ELF-1 (cell line): ENCODE data around the gene PLCB4.

Experiments used
- DNase-seq: peaks from one replicate; pipeline ENCODE4 v3.0.0-alpha.2; 2016; ENCODE audit warnings: low read depth, low spot score

Gene PLCB4

DNA sequence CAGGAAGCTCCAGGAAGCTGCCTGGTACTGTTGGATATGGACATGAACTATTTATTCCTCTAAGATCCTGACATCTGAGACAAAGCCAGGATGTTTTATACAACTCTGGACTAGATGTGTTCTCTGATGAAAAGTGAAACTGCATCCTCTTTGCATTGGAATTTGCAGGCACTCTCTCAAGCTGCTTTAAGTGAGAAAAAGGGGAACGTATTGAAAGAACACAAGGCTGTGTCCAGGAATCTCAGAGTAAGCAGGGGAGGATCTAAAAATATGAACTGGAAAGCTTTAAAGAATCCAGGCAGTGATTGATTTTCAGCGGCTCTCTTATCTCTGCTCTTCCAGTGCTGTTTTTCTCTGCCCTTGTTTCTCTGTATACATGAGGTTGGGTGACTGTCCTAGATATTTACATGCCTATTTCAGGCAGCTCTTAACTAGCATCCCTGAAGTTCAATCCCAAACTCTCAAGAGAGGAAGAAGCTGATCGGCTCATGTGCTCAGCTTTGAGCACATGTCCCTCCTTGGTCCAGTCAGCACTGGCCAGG is 193.8 kb downstream of the PLCB4 start:
- no peak for DNase-seq

DNA sequence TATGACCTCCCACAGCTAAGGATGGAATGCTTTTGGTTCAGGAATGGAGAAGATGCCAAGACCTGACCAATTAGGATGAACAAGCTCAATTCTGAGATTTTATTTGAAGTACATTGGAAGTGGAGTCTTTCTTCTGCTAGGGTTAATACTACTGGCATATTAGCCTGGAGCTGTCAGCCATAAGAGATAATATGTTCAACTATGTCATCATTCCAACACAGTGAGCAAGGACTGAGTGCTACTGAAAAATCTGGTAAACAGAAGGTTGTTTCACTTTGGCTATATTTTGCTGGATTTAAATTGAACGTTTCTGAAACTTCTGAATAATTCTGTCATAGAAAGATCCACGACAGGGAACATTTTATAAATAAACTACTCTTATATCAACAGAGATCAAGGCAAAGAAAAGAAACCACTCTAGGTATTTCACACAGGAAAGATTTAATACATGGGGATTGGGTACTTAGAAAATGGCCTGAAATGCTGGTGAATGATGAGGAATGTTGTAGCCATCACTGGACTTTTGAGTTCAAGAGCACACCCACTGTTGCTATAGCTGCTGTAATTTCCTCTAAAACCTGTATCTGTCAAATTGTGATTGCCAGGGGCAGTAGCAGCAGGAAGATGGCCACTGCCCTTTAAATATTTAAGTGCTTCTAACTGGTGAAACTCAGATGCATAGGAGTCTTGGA is 200.5 kb downstream of the PLCB4 start:
- no peak for DNase-seq

GRCh38 chr20:9270831-9271230 is 201.9 kb downstream of the PLCB4 start:
- no peak for DNase-seq

GRCh38 chr20:9276966-9277468 is 208.1 kb downstream of the PLCB4 start:
- DNase-seq, result no peak

DNA sequence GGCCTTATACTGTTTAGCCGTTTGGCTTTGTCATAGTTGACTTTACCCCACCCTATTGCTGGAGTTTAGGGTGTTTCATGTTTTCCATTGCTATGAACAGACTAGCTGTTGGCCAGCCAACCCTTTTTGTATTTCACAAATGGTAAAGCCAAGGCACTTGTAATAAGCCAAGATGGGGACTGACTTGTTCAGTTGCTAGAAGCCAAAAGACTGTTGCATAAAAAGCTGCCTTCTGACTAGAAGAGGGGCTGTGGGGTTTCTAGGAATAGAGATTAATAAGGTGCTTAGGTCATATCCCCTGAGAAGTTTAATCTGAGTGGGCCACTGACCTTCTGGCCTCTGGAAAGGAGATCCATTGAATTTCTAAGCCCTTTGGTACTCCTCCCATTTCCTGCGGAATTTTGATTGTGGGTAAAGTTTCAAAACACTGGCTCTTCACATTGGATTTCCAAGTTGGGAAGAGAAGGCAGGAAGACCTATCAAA is 211.1 kb downstream of the PLCB4 start:
- no peak for DNase-seq

DNA sequence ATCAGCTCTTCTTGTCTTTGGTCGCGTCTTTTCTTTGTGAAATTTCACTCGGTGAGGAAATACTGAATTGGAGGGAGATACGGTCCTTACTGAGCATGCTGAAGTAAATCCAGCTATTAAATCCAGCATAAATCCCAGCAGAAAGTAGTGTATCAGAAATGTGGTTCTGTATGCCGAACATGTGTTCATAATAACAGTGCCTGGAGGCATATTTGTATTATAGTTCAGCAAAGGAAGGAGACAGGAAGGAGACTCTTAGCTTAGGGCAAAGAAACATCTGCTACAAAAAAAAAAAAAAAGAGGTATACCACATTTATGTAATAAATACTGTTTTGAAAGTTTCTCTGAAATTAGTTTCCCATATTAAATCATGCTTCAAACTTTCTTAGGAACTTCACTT is 211.8 kb downstream of the PLCB4 start:
- DNase-seq, result no peak

DNA sequence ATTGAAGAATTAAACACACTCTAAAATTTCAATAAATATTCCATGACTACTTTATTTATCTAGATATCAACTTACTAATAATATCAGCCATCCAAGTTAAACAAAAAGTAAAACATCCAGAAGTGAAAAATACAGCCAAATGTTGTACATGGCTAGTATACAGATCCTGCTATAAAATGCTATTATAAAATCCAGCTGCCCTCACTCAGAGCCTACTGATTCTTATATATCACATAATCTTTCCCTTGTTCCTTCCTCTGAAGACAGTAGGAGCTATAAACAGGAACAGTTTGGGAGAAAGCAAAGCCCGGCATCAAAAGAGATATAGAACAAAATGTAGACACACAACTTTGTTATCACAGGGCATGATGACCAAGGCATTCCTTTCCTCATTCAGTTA is 212.9 kb downstream of the PLCB4 start:
- DNase-seq, result no peak

DNA sequence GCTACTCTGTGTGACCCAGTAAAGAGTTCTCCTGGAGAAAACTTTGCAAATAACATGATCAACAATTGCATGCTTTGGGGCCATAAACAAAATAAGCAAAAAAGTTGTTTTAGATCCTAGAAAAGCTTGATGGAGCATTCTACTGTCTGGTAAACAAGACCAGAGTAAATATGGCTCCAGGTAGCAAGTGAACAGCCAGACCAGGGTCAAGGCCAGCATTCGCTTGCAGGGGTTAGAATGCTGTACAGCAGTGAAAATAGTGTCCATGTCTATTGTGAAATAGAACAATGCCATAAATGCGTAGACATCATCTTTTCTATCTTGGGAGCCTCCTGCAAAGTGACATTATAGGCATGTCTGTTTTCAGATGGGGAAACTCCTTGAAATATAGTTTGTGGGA is 216.7 kb downstream of the PLCB4 start:
- no peak for DNase-seq

DNA sequence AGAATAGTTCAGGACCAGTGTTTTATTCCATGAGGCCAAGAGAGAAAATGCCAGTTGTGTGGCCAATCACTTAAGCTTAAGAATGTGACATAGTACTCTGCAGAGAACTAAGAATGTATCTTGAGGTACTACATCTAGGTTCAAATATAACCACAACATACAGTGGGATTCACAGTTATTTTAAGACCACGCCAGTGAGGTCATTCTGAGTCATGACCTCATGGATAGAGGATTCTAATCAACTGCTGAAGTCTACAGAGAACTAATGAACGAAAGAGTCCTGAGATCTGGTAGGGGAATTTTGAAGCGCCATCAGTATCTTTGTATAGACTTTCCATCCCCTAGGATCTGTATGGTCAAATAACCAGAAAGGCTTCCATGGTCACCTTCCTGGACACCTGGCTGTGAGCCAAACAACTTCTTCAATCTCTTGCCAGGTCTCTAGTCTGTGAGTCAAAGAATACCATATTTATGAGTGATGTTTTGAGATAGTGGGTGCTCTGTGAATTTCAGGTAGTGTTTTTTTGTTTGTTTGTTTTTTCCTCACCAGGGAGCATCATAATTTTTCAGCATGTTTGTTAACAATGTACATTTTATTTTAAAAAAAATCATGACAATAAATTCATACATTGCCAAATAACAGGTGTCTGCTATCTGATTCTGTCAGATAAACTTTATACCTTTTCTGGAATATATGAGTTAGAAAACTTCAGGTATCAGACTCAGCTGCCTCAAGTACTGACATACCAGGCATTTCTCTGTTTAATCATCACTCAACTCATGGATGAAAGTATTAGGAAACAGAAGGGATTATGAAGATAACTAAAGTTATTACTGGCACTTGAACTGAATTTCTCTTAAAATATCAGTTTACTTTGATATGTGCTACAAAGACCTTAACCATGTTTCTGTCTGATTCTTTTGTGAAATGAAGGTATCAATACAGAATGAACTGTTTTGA is 217.9 kb downstream of the PLCB4 start:
- no peak for DNase-seq

GRCh38 chr20:9287826-9288225 is 218.9 kb downstream of the PLCB4 start:
- DNase-seq, result no peak

DNA sequence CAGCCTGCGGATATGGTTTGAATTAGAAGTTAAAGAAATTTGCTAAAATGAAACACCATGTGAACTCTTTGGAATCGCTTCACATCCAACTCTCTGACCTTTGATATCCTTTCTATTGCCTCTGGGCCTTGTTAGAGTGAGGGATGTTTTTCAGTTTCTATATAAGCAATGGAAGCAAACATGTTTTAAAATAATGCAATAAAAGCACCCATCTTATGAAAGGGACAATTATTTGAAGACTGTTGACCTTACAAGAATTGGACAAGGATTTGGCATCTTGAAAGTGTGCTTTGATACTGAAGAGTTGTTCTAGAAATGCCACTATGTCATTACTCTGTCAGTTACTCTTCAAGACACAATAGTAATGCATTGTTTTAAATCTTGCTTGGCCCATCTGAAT is 221.4 kb downstream of the PLCB4 start:
- DNase-seq, result no peak

DNA sequence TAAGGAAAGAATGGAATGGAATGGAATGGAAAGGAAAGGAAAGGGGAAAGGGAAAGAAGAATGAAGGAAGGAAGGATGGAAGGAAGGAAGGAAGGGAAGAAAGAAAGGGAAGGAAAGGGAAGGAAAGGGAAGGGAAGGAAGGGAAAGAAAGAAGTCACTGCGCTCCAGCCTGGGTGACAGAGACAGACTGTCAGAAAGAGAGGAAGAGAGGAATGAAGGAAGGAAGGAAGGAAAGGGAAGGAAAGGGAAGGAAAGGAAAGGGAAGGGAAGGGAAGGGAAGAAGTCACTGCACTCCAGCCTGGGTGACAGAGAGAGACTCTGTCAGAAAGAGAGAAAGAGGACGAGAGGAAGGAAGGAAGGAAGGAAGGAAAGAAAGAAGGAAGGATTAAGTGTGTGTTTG is 224.3 kb downstream of the PLCB4 start:
- no peak for DNase-seq

DNA sequence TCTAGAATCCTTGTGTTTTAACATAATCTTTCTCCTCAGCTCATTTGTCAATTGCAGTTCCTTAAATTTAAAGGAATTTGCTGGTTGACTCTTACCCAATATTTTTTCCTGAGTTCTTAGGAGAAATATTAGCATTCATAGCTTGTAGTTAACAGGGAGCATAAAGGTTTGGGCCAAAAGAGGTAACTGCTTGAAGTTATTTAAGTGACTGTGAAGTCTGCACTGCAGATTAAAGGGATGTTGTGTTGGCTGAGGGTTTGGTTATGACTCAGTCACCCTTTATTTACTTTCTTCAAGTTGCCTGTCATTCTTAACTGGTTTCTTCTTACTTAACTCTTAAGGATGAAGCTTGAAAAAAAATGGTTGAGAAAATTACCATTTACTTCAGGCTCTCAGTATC is 225.2 kb downstream of the PLCB4 start:
- DNase-seq, result no peak

- no peak for DNase-seq
These were observed 230.0 kb downstream of the PLCB4 start for GRCh38 chr20:9298906-9299305.

- DNase-seq, result no peak
These were observed 231.2 kb downstream of the PLCB4 start for GRCh38 chr20:9300080-9300479.

DNA sequence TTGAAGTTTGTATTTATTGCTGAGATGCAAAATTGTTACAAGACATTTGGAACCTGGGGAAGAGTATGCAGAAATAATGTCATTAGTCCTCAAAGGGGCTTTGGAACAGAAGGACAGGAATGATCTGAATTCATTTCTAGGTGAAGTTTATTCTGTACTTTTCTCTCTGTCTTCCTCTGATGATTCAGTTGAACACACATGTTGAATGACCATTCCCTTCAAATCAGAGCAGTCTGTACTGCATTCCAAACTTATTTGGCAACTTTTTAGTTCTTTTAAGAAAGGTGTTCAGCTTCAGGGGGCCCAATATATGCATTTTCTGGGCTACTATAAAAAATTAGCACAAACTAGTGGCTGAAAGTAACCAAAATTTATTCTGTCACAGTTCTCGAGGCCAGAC is 231.6 kb downstream of the PLCB4 start:
- no peak for DNase-seq

DNA sequence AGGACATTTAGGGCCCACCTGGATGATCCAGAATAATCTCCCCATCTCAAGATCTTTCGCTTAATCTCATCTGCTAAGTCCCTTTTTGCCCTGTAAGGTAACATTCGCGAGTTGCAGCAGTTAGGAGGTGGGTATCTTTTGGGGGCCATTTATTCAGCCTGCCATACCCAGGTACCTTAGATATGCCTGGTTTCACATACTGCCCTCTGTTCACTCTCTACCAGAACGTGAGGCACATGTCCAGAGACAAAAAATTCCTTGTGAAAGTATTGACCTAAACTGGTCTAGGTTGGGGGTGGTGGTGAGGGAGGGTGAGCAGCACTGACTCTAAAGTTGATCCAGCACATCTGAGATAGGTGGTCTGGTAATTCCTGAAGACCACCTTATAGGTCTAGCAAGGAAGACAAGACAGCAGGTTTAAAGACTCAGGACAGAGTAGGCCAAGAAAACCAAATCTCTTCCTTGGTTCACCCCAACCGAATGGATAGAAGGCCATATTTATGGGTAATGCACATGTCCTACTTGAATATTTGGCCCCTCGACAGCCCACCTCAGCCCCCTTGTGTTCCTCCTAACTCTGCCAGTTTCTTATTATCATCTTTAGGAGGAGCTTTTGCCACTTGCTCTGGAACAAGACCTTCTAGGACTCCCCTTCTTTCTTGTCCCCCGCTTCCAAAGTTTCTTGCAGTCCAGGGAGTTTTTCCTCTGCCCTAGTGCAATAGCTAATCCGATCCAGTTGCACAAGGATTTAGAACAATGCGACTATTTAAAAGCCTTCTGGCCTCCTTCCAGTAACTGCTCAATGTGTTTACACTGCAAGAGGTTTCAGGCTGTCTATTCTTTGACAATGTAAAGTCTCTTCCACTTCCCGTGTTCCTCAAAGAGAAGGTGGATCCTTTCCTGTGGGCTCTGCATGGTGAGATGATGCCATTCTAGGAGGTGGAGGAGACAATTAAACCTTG is 232.5 kb downstream of the PLCB4 start:
- no peak for DNase-seq

GRCh38 chr20:9302091-9302462 is 233.2 kb downstream of the PLCB4 start:
- DNase-seq, result no peak

GRCh38 chr20:9306521-9306920 is 237.6 kb downstream of the PLCB4 start:
- no peak for DNase-seq

DNA sequence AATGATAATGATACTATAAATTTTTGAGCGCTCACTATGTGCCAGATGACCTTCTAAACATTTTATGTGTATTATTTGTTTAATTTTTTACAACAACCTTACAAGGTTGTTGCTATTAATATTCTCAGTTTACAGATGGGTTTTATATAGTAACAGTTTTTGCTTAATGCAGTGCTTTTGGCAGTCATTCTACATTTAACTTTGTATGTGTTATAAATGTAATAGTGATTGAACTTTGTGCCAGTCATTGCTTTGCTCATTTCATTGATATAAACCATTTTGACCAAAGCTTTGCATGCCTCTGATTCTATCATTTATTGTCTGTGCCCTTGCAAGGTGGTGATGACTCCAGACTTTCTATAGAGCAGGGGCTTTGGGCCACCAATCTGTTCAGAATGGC is 239.2 kb downstream of the PLCB4 start:
- no peak for DNase-seq

GRCh38 chr20:9311132-9311531 is 242.2 kb downstream of the PLCB4 start:
- no peak for DNase-seq
